Testis (tissue), 2 donors: ENCODE results near the gene CDH13.

Experiments
- POLR2A ChIP-seq: fragments of 450-650 bp; IDR thresholded peaks from one replicate; pipeline ENCODE4 v1.6.1; 2017; ENCODE audit warnings: antibody characterized with exemption, mild to moderate bottlenecking, moderate library complexity
- TF ChIP-seq, protein P1 (sequence below), 3 experiments: fragments of 450-650 bp in 2 of 3; fragments of 200-600 bp in 1 of 3; sonication (generic) in 1 of 3; IDR thresholded peaks; one replicate each; pipeline ENCODE4 v1.5.1; 2016 to 2019; ENCODE audit warnings: antibody characterized with exemption in 3 of 3, mild to moderate bottlenecking in 2 of 3, moderate library complexity in 1 of 3

DNA sequence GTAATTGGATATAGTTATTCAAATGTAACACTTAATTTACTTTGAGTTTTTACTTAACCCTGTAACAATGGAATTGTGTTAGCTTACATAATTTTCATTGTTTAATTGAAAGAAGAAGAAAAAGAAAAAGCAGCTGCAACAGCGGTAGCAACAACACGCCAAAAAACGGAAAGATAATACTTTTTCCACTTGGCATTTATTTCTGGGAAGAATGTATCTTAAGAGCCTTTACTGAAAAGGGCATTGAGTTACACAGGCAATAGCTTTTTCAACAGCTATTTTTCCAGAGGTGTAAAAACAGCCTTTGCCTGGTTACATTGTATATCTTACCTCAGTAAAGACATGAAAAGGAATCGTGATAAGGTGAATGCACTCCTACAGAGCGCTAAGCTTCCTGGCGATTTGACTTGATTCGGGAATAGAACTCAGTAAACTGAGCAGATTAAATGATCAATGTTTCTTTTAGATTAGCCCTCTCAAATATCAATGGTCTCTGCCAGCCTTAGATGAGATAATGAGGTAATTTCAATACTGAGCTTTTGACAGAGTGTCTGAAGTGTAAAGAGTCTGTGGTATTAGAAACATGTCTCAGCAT is 311.3 kb downstream of the CDH13 start:
- TF ChIP-seq, protein P1, sequence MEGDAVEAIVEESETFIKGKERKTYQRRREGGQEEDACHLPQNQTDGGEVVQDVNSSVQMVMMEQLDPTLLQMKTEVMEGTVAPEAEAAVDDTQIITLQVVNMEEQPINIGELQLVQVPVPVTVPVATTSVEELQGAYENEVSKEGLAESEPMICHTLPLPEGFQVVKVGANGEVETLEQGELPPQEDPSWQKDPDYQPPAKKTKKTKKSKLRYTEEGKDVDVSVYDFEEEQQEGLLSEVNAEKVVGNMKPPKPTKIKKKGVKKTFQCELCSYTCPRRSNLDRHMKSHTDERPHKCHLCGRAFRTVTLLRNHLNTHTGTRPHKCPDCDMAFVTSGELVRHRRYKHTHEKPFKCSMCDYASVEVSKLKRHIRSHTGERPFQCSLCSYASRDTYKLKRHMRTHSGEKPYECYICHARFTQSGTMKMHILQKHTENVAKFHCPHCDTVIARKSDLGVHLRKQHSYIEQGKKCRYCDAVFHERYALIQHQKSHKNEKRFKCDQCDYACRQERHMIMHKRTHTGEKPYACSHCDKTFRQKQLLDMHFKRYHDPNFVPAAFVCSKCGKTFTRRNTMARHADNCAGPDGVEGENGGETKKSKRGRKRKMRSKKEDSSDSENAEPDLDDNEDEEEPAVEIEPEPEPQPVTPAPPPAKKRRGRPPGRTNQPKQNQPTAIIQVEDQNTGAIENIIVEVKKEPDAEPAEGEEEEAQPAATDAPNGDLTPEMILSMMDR (IDR thresholded peaks at IDR 0.05): no peak
- TF ChIP-seq POLR2A: no peak
